Gastroesophageal sphincter (tissue), 4 donors: ENCODE measurements around the gene HPN. TPM values are rescaled to one million over a fixed set of nuclear protein-coding genes. Genes with fewer than 3 reads are reported as not detected.
A peak's percentile ranks its signal among the peaks of the same experiment; 100 is the strongest.
"Not testable (repeated sequence)": the region's sequence is repeated elsewhere in the genome, so short reads cannot be mapped to it uniquely, and the experiment has no call there.

Experiments used
- ATAC-seq: fragments of 150-250 bp; one replicate; pipeline ENCODE4 v1.9.1; 2016; ENCODE audit warnings: mild to moderate bottlenecking, moderate library complexity
- H3K27ac ChIP-seq, 4 donors: fragments of 200-600 bp; sonication (generic) in 3 of 4; 1 replicate in 3 of 4; 2 replicates in 1 of 4; pipeline ENCODE4 v1.5.1; 2016 to 2019
- H3K27me3 ChIP-seq: fragments of 200-600 bp; sonication (generic); one replicate; pipeline ENCODE4 v1.5.1; 2019
- H3K36me3 ChIP-seq, 2 donors: fragments of 200-600 bp; sonication (generic); one replicate each; pipeline ENCODE4 v1.5.1; 2019; ENCODE audit warnings: control low read depth in 1 of 2
- H3K4me1 ChIP-seq, 3 donors: fragments of 200-600 bp; sonication (generic); 1 replicate in 2 of 3; 2 replicates in 1 of 3; pipeline ENCODE4 v1.5.1; 2016 to 2019; ENCODE audit warnings: control low read depth in 2 of 3
- H3K4me3 ChIP-seq, 2 donors: fragments of 200-600 bp; sonication (generic); one replicate each; pipeline ENCODE4 v1.5.1; 2019; ENCODE audit warnings: mild to moderate bottlenecking in 1 of 2, moderate library complexity in 1 of 2
- H3K9me3 ChIP-seq, 3 donors: fragments of 200-600 bp; sonication (generic); one replicate each; pipeline ENCODE4 v1.5.1; 2017 to 2019; ENCODE audit warnings: control low read depth in 2 of 3
- EP300 ChIP-seq: sonication (generic); formaldehyde crosslinking; IDR thresholded peaks from one replicate; pipeline ENCODE4 v1.6.1; 2017; ENCODE audit warnings: antibody characterized with exemption, mild to moderate bottlenecking
- POLR2A ChIP-seq, 2 donors: fragments of 450-650 bp; IDR thresholded peaks; one replicate each; pipeline ENCODE4 v1.6.1; 2017; ENCODE audit warnings: antibody characterized with exemption in 2 of 2, mild to moderate bottlenecking in 2 of 2, moderate library complexity in 1 of 2
- POLR2AphosphoS5 ChIP-seq: sonication (generic); formaldehyde crosslinking; IDR thresholded peaks from one replicate; pipeline ENCODE4 v1.6.1; 2017; ENCODE audit warnings: antibody characterized with exemption
- WGBS, 2 donors: methylation state at CpG; one replicate each; pipeline ENCODE4 v1.1.5; 2018; ENCODE audit warnings: low coverage in 1 of 2; 5-methylcytosine and 5-hydroxymethylcytosine counted together
- total RNA-seq, 4 donors: library from RNA; depleted of rRNA; stranded (reverse); fragments of >200 nt; gene quantifications; one replicate each; pipeline ENCODE4 v1.1.0, GENCODE V29; 2016
- TF ChIP-seq, protein P1 (sequence below), 4 experiments: fragments of 200-600 bp in 2 of 4; fragments of 450-650 bp in 2 of 4; sonication (generic) in 1 of 4; IDR thresholded peaks; one replicate each; pipeline ENCODE4 v1.5.1; 2017 to 2019; ENCODE audit warnings: antibody characterized with exemption in 4 of 4, mild to moderate bottlenecking in 2 of 4, moderate library complexity in 2 of 4

Gene HPN
- total RNA-seq, result 1 to 10 TPM in 1 of 4 donors, under 1 TPM in 2, not detected in 1; 0.17 to 1.2 (median 0.27) TPM

DNA sequence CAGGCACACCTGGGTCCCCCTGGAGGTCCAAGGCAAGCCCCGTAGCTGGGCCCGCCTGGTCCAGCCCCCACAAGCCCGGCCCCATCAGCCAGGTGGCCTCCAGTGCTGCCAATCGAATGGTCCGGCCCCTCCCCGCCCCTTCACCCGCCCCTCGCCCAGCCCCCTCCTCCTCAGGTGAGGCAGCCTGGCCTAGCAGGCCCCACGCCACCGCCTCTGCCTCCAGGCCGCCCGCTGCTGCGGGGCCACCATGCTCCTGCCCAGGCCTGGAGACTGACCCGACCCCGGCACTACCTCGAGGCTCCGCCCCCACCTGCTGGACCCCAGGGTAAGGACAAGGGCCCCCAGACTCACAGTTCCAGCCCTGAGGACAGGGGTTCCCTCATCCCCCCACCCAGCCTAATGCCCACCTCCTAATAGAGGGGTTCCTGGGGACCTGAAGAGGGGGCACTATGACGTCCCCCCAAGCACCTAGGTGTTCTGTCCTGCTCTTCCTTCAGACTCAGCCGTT lies at the start of gene HPN:
HPN (plus strand) TSS at position 174 of the 508 bp plus-strand sequence. CDS start 786 bp downstream, outside the sequence.
- peak within 1 kb of the TSS in 3 of 4 donors; percentile 67 to 77 (median 71) for H3K27ac ChIP-seq
- no peak for TF ChIP-seq POLR2AphosphoS5
- TF ChIP-seq, protein P1, sequence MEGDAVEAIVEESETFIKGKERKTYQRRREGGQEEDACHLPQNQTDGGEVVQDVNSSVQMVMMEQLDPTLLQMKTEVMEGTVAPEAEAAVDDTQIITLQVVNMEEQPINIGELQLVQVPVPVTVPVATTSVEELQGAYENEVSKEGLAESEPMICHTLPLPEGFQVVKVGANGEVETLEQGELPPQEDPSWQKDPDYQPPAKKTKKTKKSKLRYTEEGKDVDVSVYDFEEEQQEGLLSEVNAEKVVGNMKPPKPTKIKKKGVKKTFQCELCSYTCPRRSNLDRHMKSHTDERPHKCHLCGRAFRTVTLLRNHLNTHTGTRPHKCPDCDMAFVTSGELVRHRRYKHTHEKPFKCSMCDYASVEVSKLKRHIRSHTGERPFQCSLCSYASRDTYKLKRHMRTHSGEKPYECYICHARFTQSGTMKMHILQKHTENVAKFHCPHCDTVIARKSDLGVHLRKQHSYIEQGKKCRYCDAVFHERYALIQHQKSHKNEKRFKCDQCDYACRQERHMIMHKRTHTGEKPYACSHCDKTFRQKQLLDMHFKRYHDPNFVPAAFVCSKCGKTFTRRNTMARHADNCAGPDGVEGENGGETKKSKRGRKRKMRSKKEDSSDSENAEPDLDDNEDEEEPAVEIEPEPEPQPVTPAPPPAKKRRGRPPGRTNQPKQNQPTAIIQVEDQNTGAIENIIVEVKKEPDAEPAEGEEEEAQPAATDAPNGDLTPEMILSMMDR (IDR thresholded peaks at IDR 0.05), result no peak
- no peak for TF ChIP-seq POLR2A (IDR thresholded peaks at IDR 0.05)
- TF ChIP-seq EP300, result no peak
- peaks cover 0 to 61% (median 30%) of the 10 kb centered on the region in 3 donors for H3K4me1 ChIP-seq
- H3K36me3 ChIP-seq, result peaks cover 0 to 6% of the 10 kb centered on the region in 2 donors
- peak within 1 kb of the TSS in 1 of 2 donors; percentile 18 for H3K4me3 ChIP-seq
- peaks cover 32% of the 10 kb centered on the region for H3K27me3 ChIP-seq
- H3K9me3 ChIP-seq, result no peaks in the 10 kb centered on the region
- no peak for ATAC-seq
- WGBS, 2 donors, result 38 to 86% methylated on average over 1 to 2 of the region's 19 CpGs

DNA sequence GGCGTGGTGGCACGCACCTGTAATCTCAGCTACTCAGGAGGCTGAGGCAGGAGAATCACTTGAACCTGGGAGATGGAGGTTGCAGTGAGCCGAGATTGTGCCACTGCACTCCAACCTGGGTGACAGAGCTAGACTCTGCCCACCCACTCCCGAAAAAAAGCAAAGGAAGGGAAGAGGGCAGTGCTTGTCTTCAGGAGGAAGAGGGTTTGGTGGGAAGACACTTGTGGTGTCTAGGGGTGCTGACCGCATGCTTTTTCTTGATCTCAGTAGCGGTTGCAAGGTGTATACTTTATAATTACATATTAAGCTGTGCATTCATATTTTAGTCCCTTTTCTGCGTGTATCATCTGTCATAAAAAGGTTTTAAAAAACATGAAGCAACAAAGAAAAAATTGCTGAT lies 48.9 kb upstream of the HPN start:
- WGBS, 2 donors, result 71 to 78% methylated on average over 1 to 7 of the region's 7 CpGs
- H3K27ac ChIP-seq, result not testable (repeated sequence)

DNA sequence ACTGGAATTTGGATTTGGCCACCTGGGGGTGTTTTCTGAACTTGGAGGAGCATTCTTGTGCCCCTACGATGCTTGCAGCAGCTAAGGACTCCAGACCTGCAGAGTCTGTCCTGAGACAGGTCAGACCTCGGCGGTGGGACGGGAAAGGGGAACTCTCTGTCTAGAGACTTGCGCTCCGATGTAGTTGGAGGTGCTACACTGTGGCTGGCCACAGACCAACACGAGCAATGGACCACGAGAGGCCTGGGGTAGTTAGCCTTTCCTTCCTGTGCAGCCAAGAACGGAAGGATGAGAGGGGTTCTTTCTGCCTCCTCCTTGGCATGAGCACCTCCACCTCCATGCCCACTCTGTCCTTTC lies 47.3 kb upstream of the HPN start:
- no peak for ATAC-seq
- H3K36me3 ChIP-seq, result no peaks in the 10 kb centered on the region
- peak overlapping the region in 3 of 4 donors; percentile 23 to 52 (median 51) for H3K27ac ChIP-seq
- H3K9me3 ChIP-seq, result no peaks in the 10 kb centered on the region
- peaks cover 0 to 38% (median 5%) of the 10 kb centered on the region in 3 donors for H3K4me1 ChIP-seq
- H3K27me3 ChIP-seq, result peaks cover 6% of the 10 kb centered on the region
- 73 to 79% methylated on average over 3 to 8 of the region's 9 CpGs for WGBS, 2 donors
- H3K4me3 ChIP-seq, result no peak overlapping the region
- TF ChIP-seq POLR2AphosphoS5, result no peak
- TF ChIP-seq, protein P1 (IDR thresholded peaks at IDR 0.05), result no peak
- no peak for TF ChIP-seq POLR2A (IDR thresholded peaks at IDR 0.05)
- no peak for TF ChIP-seq EP300

More for the DNA sequence above, 48.9 kb upstream of the HPN start:
- ATAC-seq, H3K4me3 ChIP-seq, H3K36me3 ChIP-seq, H3K27me3 ChIP-seq, H3K9me3 ChIP-seq: not testable (repeated sequence)
- peaks cover 0 to 21% (median 0%) of the 10 kb centered on the region in 3 donors for H3K4me1 ChIP-seq

DNA sequence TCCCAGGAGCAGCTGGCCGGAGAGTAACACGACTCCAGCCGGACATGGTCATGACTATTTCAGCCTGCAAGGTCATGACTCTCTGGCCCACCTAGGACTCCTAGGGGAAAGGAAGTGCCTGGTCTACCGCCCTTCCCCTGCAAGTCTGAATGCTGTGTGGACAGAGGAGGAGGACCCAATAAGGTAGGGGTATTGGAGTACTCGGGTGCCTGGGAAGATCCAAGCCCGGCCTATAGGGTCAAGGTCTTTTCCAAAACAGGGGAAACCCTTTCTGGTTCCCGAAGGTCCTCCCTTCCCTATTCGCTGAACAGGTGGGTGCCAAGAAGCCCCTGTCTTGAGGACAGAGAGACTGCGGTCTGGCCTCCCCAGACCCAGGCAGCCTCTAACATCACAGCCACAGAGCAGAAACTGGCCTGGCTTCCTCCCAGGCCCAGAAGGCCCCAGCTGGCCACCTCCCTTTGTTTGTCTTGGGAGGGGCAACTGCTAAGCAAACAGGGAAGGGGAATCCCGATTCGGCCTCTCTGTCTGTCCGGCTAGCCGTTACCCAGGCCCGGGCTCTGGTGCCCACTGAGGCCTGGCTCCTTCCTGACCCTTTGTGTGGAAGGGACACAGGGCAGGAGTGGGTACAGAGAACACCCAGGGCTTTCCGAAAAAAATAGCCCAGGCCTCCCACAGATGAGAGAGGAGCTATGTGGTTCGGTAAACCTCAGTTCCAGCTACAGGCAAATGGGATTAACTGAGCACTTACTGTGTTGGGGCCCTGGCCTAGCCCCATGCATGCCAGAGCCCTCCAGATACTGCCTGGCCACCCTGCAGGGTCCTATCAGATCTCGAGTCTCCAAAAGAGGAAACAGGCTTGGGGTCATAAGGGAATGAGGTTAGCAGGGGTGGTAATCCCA lies 46.6 kb upstream of the HPN start:
- peak overlapping the region in 3 of 4 donors; percentile 51 to 69 (median 52) for H3K27ac ChIP-seq
- H3K27me3 ChIP-seq, result no peaks in the 10 kb centered on the region
- H3K4me1 ChIP-seq, result peaks cover 0 to 43% (median 7%) of the 10 kb centered on the region in 3 donors
- no peaks in the 10 kb centered on the region for H3K36me3 ChIP-seq
- no peak for ATAC-seq
- no peaks in the 10 kb centered on the region for H3K9me3 ChIP-seq
- 60% methylated on average over 1 of the region's 17 CpGs; no CpG with 5 or more reads in 1 of the 2 donors for WGBS, 2 donors
- TF ChIP-seq, protein P1 (IDR thresholded peaks at IDR 0.05), result no peak
- TF ChIP-seq POLR2AphosphoS5, result no peak
- TF ChIP-seq EP300, result no peak
- no peak for TF ChIP-seq POLR2A (IDR thresholded peaks at IDR 0.05)
- H3K4me3 ChIP-seq, result no peak overlapping the region

DNA sequence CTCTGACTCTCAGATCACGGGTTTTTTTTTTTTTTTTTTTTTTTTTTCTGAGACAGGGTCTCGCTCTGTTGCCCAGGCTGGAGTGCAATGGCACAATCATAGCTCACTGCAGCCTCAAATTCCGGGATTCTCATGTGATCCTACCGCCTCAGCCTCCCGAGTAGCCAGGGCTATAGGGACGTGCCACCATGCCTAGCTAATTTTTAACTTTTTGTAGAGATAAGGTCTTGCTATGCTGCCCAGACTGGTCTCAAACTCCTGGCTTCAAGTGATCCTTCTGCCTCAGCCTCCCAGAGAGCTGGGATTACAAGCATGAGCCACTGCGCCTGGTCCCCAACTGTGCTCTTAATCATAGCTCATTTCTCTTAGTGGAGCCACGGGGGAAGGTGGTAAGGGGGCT lies 46.0 kb upstream of the HPN start:
- peaks cover 0 to 43% (median 7%) of the 10 kb centered on the region in 3 donors for H3K4me1 ChIP-seq
- peak overlapping the region in 2 of 4 donors; percentile 51 to 52 for H3K27ac ChIP-seq
- TF ChIP-seq EP300 (no peak), POLR2A (IDR thresholded peaks at IDR 0.05) (no peak), POLR2AphosphoS5 (no peak)
- TF ChIP-seq, protein P1 (IDR thresholded peaks at IDR 0.05), result no peak

More for the DNA sequence above, 46.0 kb upstream of the HPN start:
- no peak for ATAC-seq
- 100% methylated on average over 2 of the region's 8 CpGs; no CpG with 5 or more reads in 1 of the 2 donors for WGBS, 2 donors
- no peaks in the 10 kb centered on the region for H3K36me3 ChIP-seq
- no peak overlapping the region for H3K4me3 ChIP-seq
- H3K27me3 ChIP-seq, result no peaks in the 10 kb centered on the region
- H3K9me3 ChIP-seq, result no peaks in the 10 kb centered on the region
